K562 (cell line): ENCODE measurements around the gene SLC43A1. TPM values are rescaled to one million over a fixed set of nuclear protein-coding genes. Genes with fewer than 3 reads are reported as not detected.

Experiments
- ATAC-seq: fragments of 200-7000 bp; cut with Tn5 transposase; 3 replicates; pipeline ENCODE4 v1.9.1; 2020; ENCODE audit warnings: moderate library complexity
- BruUV-seq: library from RNA; stranded (reverse); fragments of 400-500 nt; replicated peaks from 2 replicates; lab custom pipeline; 2021; lab: Mats Ljungman, UMichigan
- CTCF ChIA-PET: fragments of 300-600 bp; formaldehyde crosslinking; extraction: SDS; loops from one replicate; lab custom pipeline; 2021; ENCODE audit warnings: low intra/inter-chr PET ratio; lab: Yijun Ruan, JAX
- POLR2A ChIA-PET: fragments of 300-600, 350-650 bp; sonication (Branson Sonifier 250); formaldehyde crosslinking; extraction: SDS; loops from one replicate; lab custom pipeline; 2021; ENCODE audit warnings: antibody characterized with exemption, inconsistent platforms; lab: Yijun Ruan, JAX
- DNase-seq, 4 experiments: peaks; one replicate each; pipeline versions ENCODE4 v3.0.0 to v3.0.0-alpha.2; 2011 to 2018; ENCODE audit warnings: low spot score in 3 of 4, mixed read lengths in 3 of 4; ENCODE audit errors: extremely low read depth in 1 of 4
- FAIRE-seq: peaks from 2 replicates; lab custom pipeline; 2011; peaks lifted over from hg19 to GRCh38; lab: Jason Lieb, UNC
- H2AFZ ChIP-seq: 2 replicates; pipeline ENCODE4 v1.6.0; 2011; ENCODE audit warnings: low read depth, low read length, control low read depth, inconsistent platforms
- H3K27ac ChIP-seq: fragments of 200-600 bp; 3 replicates; pipeline ENCODE4 v1.8.0; 2011; ENCODE audit warnings: low read depth, mild to moderate bottlenecking, control low read depth, inconsistent platforms, low read length, moderate library complexity, mixed read lengths; ENCODE audit errors: extremely low read depth
- H3K27me3 ChIP-seq, 2 experiments: fragments of 300-600 bp in 1 of 2; 2 replicates in 1 of 2; 3 replicates in 1 of 2; pipeline versions ENCODE4 v1.6.0 to v1.8.0; 2011; ENCODE audit warnings: inconsistent platforms in 2 of 2, low read length in 2 of 2, mild to moderate bottlenecking in 1 of 2, mixed read lengths in 1 of 2, moderate library complexity in 1 of 2; ENCODE audit not compliant: control insufficient read depth in 2 of 2, insufficient read depth in 2 of 2
- H3K36me3 ChIP-seq: fragments of 300-600 bp; 3 replicates; pipeline ENCODE4 v1.8.0; 2011; ENCODE audit warnings: mild to moderate bottlenecking, low read length, inconsistent platforms; ENCODE audit not compliant: control insufficient read depth, insufficient read depth
- H3K4me1 ChIP-seq, 2 experiments: fragments of 200-600 bp in 1 of 2; replicated peaks in 1 of 2; 2 replicates in 1 of 2; 3 replicates in 1 of 2; pipeline versions ENCODE4 v1.5.1 to v1.8.0; 2011; ENCODE audit warnings: inconsistent platforms in 2 of 2, low read length in 2 of 2, mild to moderate bottlenecking in 1 of 2, mixed read lengths in 1 of 2, moderate library complexity in 1 of 2; ENCODE audit not compliant: control insufficient read depth in 2 of 2, insufficient read depth in 2 of 2
- H3K4me2 ChIP-seq: 2 replicates; pipeline ENCODE4 v1.6.1; 2011; ENCODE audit warnings: low read length, control low read depth, inconsistent platforms, mixed read lengths; ENCODE audit not compliant: insufficient read depth
- H3K4me3 ChIP-seq: fragments of 200-600 bp; sonication (generic), shearing (Covaris generic); 2 replicates; pipeline ENCODE4 v1.5.1; 2016; ENCODE audit warnings: control low read depth, inconsistent platforms
- H3K79me2 ChIP-seq: fragments of 200-600 bp; 3 replicates; pipeline ENCODE4 v1.8.0; 2011; ENCODE audit warnings: low read length, inconsistent platforms; ENCODE audit not compliant: control insufficient read depth, insufficient read depth
- H3K9ac ChIP-seq, 2 experiments: 2 replicates each; pipeline versions ENCODE4 v1.6.0 to v1.6.1; 2011; ENCODE audit warnings: low read depth in 2 of 2, low read length in 2 of 2, control low read depth in 1 of 2, inconsistent platforms in 1 of 2, mild to moderate bottlenecking in 1 of 2, mixed read lengths in 1 of 2; ENCODE audit not compliant: insufficient read depth in 1 of 2
- H3K9me1 ChIP-seq: one replicate; pipeline ENCODE4 v1.6.0; 2011; ENCODE audit warnings: inconsistent platforms, mild to moderate bottlenecking, low read length, moderate library complexity; ENCODE audit not compliant: control insufficient read depth, insufficient read depth
- H3K9me3 ChIP-seq: replicated peaks from 2 replicates; pipeline ENCODE4 v1.5.1; 2011; ENCODE audit warnings: low read depth, low read length, inconsistent platforms; ENCODE audit not compliant: control insufficient read depth, insufficient read depth
- H4K20me1 ChIP-seq: replicated peaks from 2 replicates; pipeline ENCODE4 v1.6.1; 2011; ENCODE audit warnings: low read length, inconsistent platforms, mixed read lengths; ENCODE audit not compliant: control insufficient read depth, insufficient read depth
- BRD9 ChIP-seq: fragments of 450-650 bp; IDR thresholded peaks from 2 replicates; pipeline ENCODE4 v1.6.1; 2018; ENCODE audit warnings: low read depth; ENCODE audit not compliant: partially characterized antibody
- C11orf30 ChIP-seq: fragments of 450-650 bp; IDR thresholded peaks from 2 replicates; pipeline ENCODE4 v1.6.1; 2016; ENCODE audit warnings: low read depth, mild to moderate bottlenecking
- MAFF ChIP-seq: IDR thresholded peaks from 2 replicates; pipeline ENCODE4 v1.6.1; 2012; ENCODE audit warnings: low read length, improper control_type of control experiment
- NBN ChIP-seq: fragments of 450-650 bp; IDR thresholded peaks from 2 replicates; pipeline ENCODE4 v1.6.1; 2016; ENCODE audit warnings: low read depth, mild to moderate bottlenecking
- NFE2 ChIP-seq: IDR thresholded peaks from 2 replicates; pipeline ENCODE4 v1.6.1; 2014; ENCODE audit warnings: antibody characterized with exemption, low read depth
- PHF21A ChIP-seq: fragments of 450-650 bp; IDR thresholded peaks from 2 replicates; pipeline ENCODE4 v1.6.1; 2017; ENCODE audit warnings: low read depth, borderline replicate concordance
- POLR2A ChIP-seq: fragments of 450-650 bp; conservative IDR thresholded peaks from 2 replicates; pipeline ENCODE4 v1.6.1; 2016
- RAD51 ChIP-seq: fragments of 450-650 bp; IDR thresholded peaks from 2 replicates; pipeline ENCODE4 v1.7.1; 2016; ENCODE audit warnings: low read depth, mild to moderate bottlenecking, borderline replicate concordance
- RCOR1 ChIP-seq, 2 experiments: IDR thresholded peaks; 2 replicates each; pipeline ENCODE4 v1.6.1; 2012; ENCODE audit warnings: low read depth in 2 of 2, low read length in 2 of 2, borderline replicate concordance in 1 of 2, improper control_type of control experiment in 1 of 2
- ZBTB8A ChIP-seq: fragments of 450-650 bp; IDR thresholded peaks from 2 replicates; pipeline ENCODE4 v1.6.1; 2018; ENCODE audit warnings: mild to moderate bottlenecking, moderate library complexity; ENCODE audit not compliant: partially characterized antibody
- ZNF316 ChIP-seq: fragments of 450-650 bp; IDR thresholded peaks from 2 replicates; pipeline ENCODE4 v1.6.1; 2016
- ZNF445 ChIP-seq: fragments of 250-450 bp; sonication (Bioruptor Pico); IDR thresholded peaks from 2 replicates; pipeline ENCODE4 v1.4.0; 2020; ENCODE audit warnings: low read depth, mild to moderate bottlenecking, moderate library complexity
- WGBS: fragments of 100-300 bp; shearing (Covaris generic); methylation state at CpG from one replicate; pipeline ENCODE4 v1.1.6; 2016; ENCODE audit warnings: low coverage, mixed read lengths; ENCODE audit not compliant: insufficient coverage; ENCODE audit errors: missing lambda C conversion rate; 5-methylcytosine and 5-hydroxymethylcytosine counted together
- in situ Hi-C: fragments of 300-500 bp; cut with MboI; formaldehyde crosslinking; loops from 4 replicates; pipeline ENCODE4 v1.15.0; 2018; ENCODE audit warnings: inconsistent platforms, mixed read lengths
- intact Hi-C: fragments of 100-400 bp; cut with micrococcal nuclease; formaldehyde crosslinking; loops from 2 replicates; pipeline ENCODE4 v1.14.2; 2022
- polyA plus RNA-seq, 8 experiments: library from polyadenylated mRNA; depleted of rRNA in 4 of 8; stranded (reverse) in 5 of 8; unstranded in 3 of 8; fragments of >200 nt; fragmentation: Nextera tagmentation in 2 of 8; fragmentation: Illumina TruSeq in 1 of 8; extraction: Ambion mirVana in 2 of 8; extraction: Trizol in 1 of 8; gene quantifications; 2 replicates each; pipeline versions ENCODE4 v1.2.1 to v1.2.3, GENCODE V29; 2011 to 2014; ENCODE audit warnings: inconsistent platforms in 1 of 8, missing spikeins in 1 of 8
- total RNA-seq, 7 experiments: library from RNA; depleted of rRNA in 6 of 7; stranded (reverse); fragments of >200 nt in 6 of 7; fragmentation: Illumina TruSeq in 2 of 7; extraction: Trizol in 2 of 7; gene quantifications; 2 replicates each; pipeline versions ENCODE4 v1.2.1 to v1.2.3, GENCODE V29; 2011 to 2021; ENCODE audit warnings: low replicate concordance in 1 of 7
- TF ChIP-seq, protein P1 (sequence below), 2 experiments: fragments of 450-650 bp in 1 of 2; sonication (generic) in 1 of 2; formaldehyde crosslinking in 1 of 2; IDR thresholded peaks in 1 of 2; conservative IDR thresholded peaks in 1 of 2; 2 replicates each; pipeline versions ENCODE4 v1.6.1 to v1.8.1; 2016 to 2023; ENCODE audit warnings: mild to moderate bottlenecking in 2 of 2, moderate library complexity in 2 of 2, inconsistent platforms in 1 of 2, missing genetic modification reagents in 1 of 2

SLC43A1 gene
- total and polyA plus RNA-seq, 9 of the 15 experiments (the other 6 are each of a cell fraction or from before 2014, with no cell fraction given) = 2.6 to 41.8 (median 24.6) TPM

- DNase-seq (peak in 1 of 4 experiments; percentile 26), FAIRE-seq (no peak), ATAC-seq (no peak)
- POLR2A ChIA-PET = interaction anchor here (0.6 to 2.3 kb wide), 4 partner anchors 14 to 284 kb away, joined by 3 to 7 read pairs (median 4); no protein-coding TSS in a partner anchor
- TF ChIP-seq ZNF445 (CRISPR knock-in tag) = no peak
- TF ChIP-seq RAD51 = no peak
- TF ChIP-seq, protein P1, sequence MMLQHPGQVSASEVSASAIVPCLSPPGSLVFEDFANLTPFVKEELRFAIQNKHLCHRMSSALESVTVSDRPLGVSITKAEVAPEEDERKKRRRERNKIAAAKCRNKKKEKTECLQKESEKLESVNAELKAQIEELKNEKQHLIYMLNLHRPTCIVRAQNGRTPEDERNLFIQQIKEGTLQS (IDR thresholded peaks at IDR 0.05) = peak; percentile 15; the same call in 1 of the 2 replicates
- TF ChIP-seq, protein P1 (CRISPR knock-in tag; conservative IDR thresholded peaks at IDR 0.05) = no peak
- TF ChIP-seq BRD9 = no peak
- TF ChIP-seq C11orf30 = peak; percentile 51; the same call in 1 of the 2 replicates
- no peak for TF ChIP-seq PHF21A
- TF ChIP-seq NFE2 = peak; percentile 65
- no peak for TF ChIP-seq RCOR1 (IDR thresholded peaks at IDR 0.05; ENCODE audit: borderline replicate concordance in 1 of 2, low read depth in 2 of 2, low read length in 2 of 2)
- peak; percentile 41 for TF ChIP-seq MAFF
- no peak for TF ChIP-seq ZBTB8A
- TF ChIP-seq ZNF316 = peak; percentile 69; the same call in 1 of the 2 replicates
- TF ChIP-seq POLR2A = no peak
- TF ChIP-seq NBN = no peak
- Histone ChIP-seq H3K9me1 (no peaks in the 10 kb centered on the region), H4K20me1 (peaks cover 4% of the 10 kb centered on the region; the same call in 1 of the 2 replicates), H3K4me1 (peaks cover 19 to 49% of the 10 kb centered on the region in 2 experiments), H3K4me2 (peak overlapping the region; percentile 16; the same call in 1 of the 2 replicates), H3K79me2 (no peaks in the 10 kb centered on the region), H3K4me3 (no peak overlapping the region), H2AFZ (no peak overlapping the region), H3K9me3 (no peaks in the 10 kb centered on the region), H3K36me3 (no peaks in the 10 kb centered on the region), H3K27me3 (no peaks in the 10 kb centered on the region), H3K27ac (no peak overlapping the region), H3K9ac (peak overlapping the region in 1 of 2 experiments; percentile 12; a peak in 1 of 4 replicates)
- in situ Hi-C loops (loop anchor here (10.0 kb wide), 1 partner anchor 187 kb away; the partner anchor contains the start of gene YPEL4), intact Hi-C loops (loop anchor here (1.0 to 5.0 kb wide), 3 partner anchors 34 to 1064 kb away; partner anchors contain the start of gene UBE2L6)
- BruUV-seq = no TSS peak
- CTCF ChIA-PET = interaction anchor here (0.7 to 3.6 kb wide), 4 partner anchors 23 to 200 kb away, joined by 3 to 32 read pairs (median 4); partner anchors contain the start of gene CLP1
- WGBS = 31% methylated on average over 6 of the region's 16 CpGs
Measured at GRCh38 chr11:57458060-57458409, 57.5 kb downstream of the SLC43A1 start.
